Natural killer cell (primary cell): ENCODE measurements around the gene GUCY1B1. TPM values are rescaled to one million over a fixed set of nuclear protein-coding genes. Genes with fewer than 3 reads are reported as not detected.

Source experiments
- ATAC-seq, 3 donors: fragments of 150-1000 bp in 2 of 3; fragments of 200-7000 bp in 1 of 3; cut with Tn5 transposase; 1 replicate in 1 of 3; 2 replicates in 2 of 3; pipeline ENCODE4 v1.10.0; 2021; ENCODE audit warnings: mild to moderate bottlenecking in 2 of 3, moderate library complexity in 2 of 3
- DNase-seq, 2 donors: peaks; one replicate each; pipeline versions ENCODE4 v3.0.0 to v3.0.0-alpha.2; 2013 to 2021; ENCODE audit warnings: mixed read lengths in 1 of 2
- H3K27ac ChIP-seq: one replicate; pipeline ENCODE4 v1.5.1; 2013; ENCODE audit warnings: mild to moderate bottlenecking, low read length
- H3K27me3 ChIP-seq: one replicate; pipeline ENCODE4 v1.6.1; 2013; ENCODE audit warnings: low read length; ENCODE audit not compliant: control insufficient read depth, insufficient read depth
- H3K36me3 ChIP-seq: one replicate; pipeline ENCODE4 v1.6.1; 2013; ENCODE audit warnings: low read length; ENCODE audit not compliant: control insufficient read depth, insufficient read depth
- H3K4me1 ChIP-seq: one replicate; pipeline ENCODE4 v1.6.1; 2013; ENCODE audit warnings: low read length; ENCODE audit not compliant: control insufficient read depth, insufficient read depth
- H3K4me3 ChIP-seq: one replicate; pipeline ENCODE4 v1.5.1; 2013; ENCODE audit warnings: low read length
- H3K9me3 ChIP-seq: one replicate; pipeline ENCODE4 v1.6.1; 2013; ENCODE audit warnings: low read length; ENCODE audit not compliant: control insufficient read depth, insufficient read depth
- H3K27ac Mint-ChIP-seq, 2 donors: one replicate each; pipeline ENCODE4 v1.8.0; 2022; ENCODE audit warnings: mild to moderate bottlenecking in 2 of 2, mixed read lengths in 2 of 2, moderate library complexity in 1 of 2
- H3K27me3 Mint-ChIP-seq, 2 donors: one replicate each; pipeline ENCODE4 v1.8.0; 2022; ENCODE audit warnings: low read depth in 2 of 2, mixed read lengths in 2 of 2
- H3K36me3 Mint-ChIP-seq: one replicate; pipeline ENCODE4 v1.8.0; 2022; ENCODE audit warnings: mixed read lengths
- H3K4me1 Mint-ChIP-seq, 2 donors: one replicate each; pipeline ENCODE4 v1.8.0; 2022; ENCODE audit warnings: mixed read lengths in 2 of 2
- H3K4me3 Mint-ChIP-seq: one replicate; pipeline ENCODE4 v1.8.0; 2022; ENCODE audit warnings: mild to moderate bottlenecking, moderate library complexity, mixed read lengths
- H3K9me3 Mint-ChIP-seq, 2 donors: one replicate each; pipeline ENCODE4 v1.8.0; 2022; ENCODE audit warnings: mixed read lengths in 2 of 2
- CTCF ChIP-seq: fragments of 200-600 bp; IDR thresholded peaks from one replicate; pipeline ENCODE4 v1.8.0; 2022; ENCODE audit warnings: antibody characterized with exemption
- WGBS: methylation state at CpG from one replicate; pipeline ENCODE4 v1.1.7; 2013; ENCODE audit warnings: missing lambda C conversion rate; ENCODE audit not compliant: insufficient coverage; 5-methylcytosine and 5-hydroxymethylcytosine counted together
- intact Hi-C: fragments of 100-400 bp; cut with micrococcal nuclease; formaldehyde crosslinking; loops from one replicate; pipeline ENCODE4 v1.14.2; 2022
- total RNA-seq, 4 donors: library from RNA; stranded (reverse); fragments of 120-200 nt in 1 of 4; gene quantifications; one replicate each; pipeline versions ENCODE4 v1.2.3 to v1.2.4, GENCODE V29; 2013 to 2022

Gene GUCY1B1
- total RNA-seq, 3 donors from 2014 or later (not counting 1 experiment from before 2014, with no cell fraction given), result 2.1 to 4.0 (median 2.8) TPM

- Histone ChIP-seq H3K9me3 (no peaks in the 10 kb centered on the region), H3K27me3 (no peaks in the 10 kb centered on the region), H3K4me3 (no peak overlapping the region), H3K36me3 (no peaks in the 10 kb centered on the region), H3K27ac (no peak overlapping the region), H3K4me1 (no peaks in the 10 kb centered on the region)
- WGBS, result 87% methylated on average over 3 of the region's 3 CpGs
- H3K27me3 Mint-ChIP-seq, result peaks cover 8 to 17% of the 10 kb centered on the region in 2 donors
- intact Hi-C loops, result no loop called here
- no peak overlapping the region for H3K4me3 Mint-ChIP-seq
- ATAC-seq (no peak), DNase-seq (no peak)
- no peaks in the 10 kb centered on the region for H3K36me3 Mint-ChIP-seq
- no peaks in the 10 kb centered on the region for H3K4me1 Mint-ChIP-seq
- H3K9me3 Mint-ChIP-seq, result no peaks in the 10 kb centered on the region
- H3K27ac Mint-ChIP-seq, result no peak overlapping the region
- TF ChIP-seq CTCF, result no peak
These were observed 69.8 kb downstream of the GUCY1B1 start for GRCh38 chr4:155828628-155829027.

GRCh38 chr4:155832664-155833063 lies 73.8 kb downstream of the GUCY1B1 start:
- H3K4me3 ChIP-seq, result no peak overlapping the region
- H3K4me1 ChIP-seq, result no peaks in the 10 kb centered on the region
- H3K4me3 Mint-ChIP-seq, result no peak overlapping the region
- DNase-seq (no peak), ATAC-seq (no peak)
- H3K27me3 Mint-ChIP-seq, result peaks cover 0 to 5% of the 10 kb centered on the region in 2 donors
- H3K9me3 Mint-ChIP-seq, result peaks cover 0 to 2% of the 10 kb centered on the region in 2 donors
- no peak overlapping the region for H3K27ac Mint-ChIP-seq
- no peaks in the 10 kb centered on the region for H3K9me3 ChIP-seq
- no peaks in the 10 kb centered on the region for H3K36me3 ChIP-seq
- no peak overlapping the region for H3K27ac ChIP-seq
- H3K4me1 Mint-ChIP-seq, result no peaks in the 10 kb centered on the region
- no peaks in the 10 kb centered on the region for H3K36me3 Mint-ChIP-seq
- H3K27me3 ChIP-seq, result no peaks in the 10 kb centered on the region
- intact Hi-C loops, result no loop called here
- TF ChIP-seq CTCF, result no peak

- ATAC-seq (no peak), DNase-seq (no peak)
- Mint-ChIP-seq H3K4me3 (no peak overlapping the region), H3K4me1 (no peaks in the 10 kb centered on the region), H3K36me3 (no peaks in the 10 kb centered on the region), H3K9me3 (peaks cover 0 to 2% of the 10 kb centered on the region in 2 donors), H3K27ac (no peak overlapping the region), H3K27me3 (peaks cover 0 to 9% of the 10 kb centered on the region in 2 donors)
- Histone ChIP-seq H3K27ac (no peak overlapping the region), H3K4me1 (no peaks in the 10 kb centered on the region), H3K27me3 (no peaks in the 10 kb centered on the region), H3K9me3 (no peaks in the 10 kb centered on the region), H3K36me3 (no peaks in the 10 kb centered on the region), H3K4me3 (no peak overlapping the region)
- intact Hi-C loops, result no loop called here
- 57% methylated on average over 1 of the region's 1 CpG for WGBS
- no peak for TF ChIP-seq CTCF
These were observed 78.5 kb downstream of the GUCY1B1 start for GRCh38 chr4:155837203-155837796.

- intact Hi-C loops, result no loop called here
These were observed 83.3 kb downstream of the GUCY1B1 start for GRCh38 chr4:155842080-155842479.

More at GRCh38 chr4:155842080-155842479, 83.3 kb downstream of the GUCY1B1 start:
- Histone ChIP-seq H3K36me3 (no peaks in the 10 kb centered on the region), H3K4me3 (no peak overlapping the region), H3K27ac (no peak overlapping the region), H3K9me3 (no peaks in the 10 kb centered on the region), H3K4me1 (no peaks in the 10 kb centered on the region), H3K27me3 (no peaks in the 10 kb centered on the region)
- no peak overlapping the region for H3K27ac Mint-ChIP-seq
- peaks cover 0 to 2% of the 10 kb centered on the region in 2 donors for H3K9me3 Mint-ChIP-seq
- DNase-seq (no peak), ATAC-seq (no peak)
- no peak overlapping the region for H3K4me3 Mint-ChIP-seq
- no peak for TF ChIP-seq CTCF
- no peaks in the 10 kb centered on the region for H3K36me3 Mint-ChIP-seq
- no peaks in the 10 kb centered on the region for H3K4me1 Mint-ChIP-seq
- peaks cover 0 to 7% of the 10 kb centered on the region in 2 donors for H3K27me3 Mint-ChIP-seq
